ENCODE measurements around the gene PLS3.

DNA sequence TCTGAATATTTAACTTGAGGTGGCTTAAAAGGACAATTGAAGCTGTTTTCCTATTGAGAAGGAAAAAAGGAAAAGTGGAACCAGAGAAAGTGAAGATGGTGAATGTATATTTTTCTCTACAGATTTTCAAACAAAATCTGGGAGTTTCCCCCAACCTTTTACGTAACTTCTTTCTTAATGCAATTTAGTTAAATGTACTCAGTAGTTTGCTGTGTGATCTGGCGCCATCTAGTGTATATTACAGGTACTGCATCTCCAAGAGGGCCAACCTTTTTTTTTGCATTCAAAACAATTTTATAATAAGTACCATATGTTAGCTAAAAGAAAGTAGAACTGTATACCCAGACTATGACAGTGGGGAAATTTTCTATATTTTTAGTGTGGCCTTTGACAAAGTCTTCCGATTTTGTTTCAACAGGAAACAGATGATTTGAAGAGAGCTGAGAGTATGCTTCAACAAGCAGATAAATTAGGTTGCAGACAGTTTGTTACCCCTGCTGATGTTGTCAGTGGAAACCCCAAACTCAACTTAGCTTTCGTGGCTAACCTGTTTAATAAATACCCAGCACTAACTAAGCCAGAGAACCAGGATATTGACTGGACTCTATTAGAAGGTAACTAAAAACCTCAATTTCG is 82.0 kb downstream of the PLS3 start:
- TF ChIP-seq POLR2A (IDR thresholded peaks at IDR 0.05; ENCODE audit: low read length): no peak
- TF ChIP-seq GATA1 (IDR thresholded peaks at IDR 0.05; ENCODE audit: low read depth, low read length): no peak

Data from erythroblast (primary cell).